HUDEP-2 (cell line): Measurements from ENCODE around the gene PHACTR3.

Source experiments
- DNase-seq, 76 experiments: peaks; one replicate each; lab custom pipeline; 2025; ENCODE audit not compliant: unreplicated experiment in 76 of 76; lab: John Stamatoyannopoulos, UW

PHACTR3 gene

GRCh38 chr20:59586613-59587012, 17.7 kb upstream of the PHACTR3 start:
- no peak for DNase-seq

- no peak for DNase-seq
Observed at GRCh38 chr20:59587570-59587969, 16.8 kb upstream of the PHACTR3 start.

- DNase-seq: no peak
Observed at GRCh38 chr20:59588236-59588855, 16.0 kb upstream of the PHACTR3 start.

GRCh38 chr20:59589086-59589684, 15.2 kb upstream of the PHACTR3 start:
- DNase-seq: no peak

- no peak for DNase-seq
Observed at GRCh38 chr20:59591061-59591460, 13.3 kb upstream of the PHACTR3 start.

GRCh38 chr20:59596690-59597089, 7.7 kb upstream of the PHACTR3 start:
- DNase-seq: no peak

- no peak for DNase-seq
Observed at GRCh38 chr20:59597240-59597639, 7.1 kb upstream of the PHACTR3 start.

- peak in 19 of 76 experiments; percentile 1 to 21 (median 4) for DNase-seq
Observed at GRCh38 chr20:59598625-59599310, 5.6 kb upstream of the PHACTR3 start.

- DNase-seq: no peak
Observed at GRCh38 chr20:59599941-59600340, 4.4 kb upstream of the PHACTR3 start.

- DNase-seq: no peak
Observed at GRCh38 chr20:59600472-59600871, 3.9 kb upstream of the PHACTR3 start.

- no peak for DNase-seq
Observed at GRCh38 chr20:59602546-59603080, 1.7 kb upstream of the PHACTR3 start.

- DNase-seq: no peak
Observed at GRCh38 chr20:59603176-59603575, 1.2 kb upstream of the PHACTR3 start.

- no peak for DNase-seq
Observed at GRCh38 chr20:59604741-59605600, 631 bp downstream of the PHACTR3 start.

- no peak for DNase-seq
Observed at GRCh38 chr20:59605601-59606364, 1.4 kb downstream of the PHACTR3 start.

GRCh38 chr20:59606566-59606965, 2.2 kb downstream of the PHACTR3 start:
- no peak for DNase-seq

- DNase-seq: no peak
Observed at GRCh38 chr20:59608396-59608795, 4.1 kb downstream of the PHACTR3 start.

GRCh38 chr20:59608871-59609270, 4.5 kb downstream of the PHACTR3 start:
- DNase-seq: no peak

- no peak for DNase-seq
Observed at GRCh38 chr20:59611286-59611685, 6.9 kb downstream of the PHACTR3 start.

- no peak for DNase-seq
Observed at GRCh38 chr20:59613861-59614260, 9.5 kb downstream of the PHACTR3 start.

GRCh38 chr20:59614714-59615113, 10.4 kb downstream of the PHACTR3 start:
- DNase-seq: no peak
